OCI-LY7 (cell line): ENCODE results near the gene MMP15. TPM values are rescaled to one million over a fixed set of nuclear protein-coding genes. Genes with fewer than 3 reads are reported as not detected.
"Not testable (repeated sequence)": the region's sequence is repeated elsewhere in the genome, so short reads cannot be mapped to it uniquely, and the experiment has no call there.

Experiments used
- BruUV-seq: library from RNA; stranded (reverse); fragments of 400-500 nt; replicated peaks from 2 replicates; lab custom pipeline; 2021; lab: Mats Ljungman, UMichigan
- CTCF ChIA-PET: fragments of 300-600 bp; sonication (Branson Sonifier 250); formaldehyde crosslinking; loops from one replicate; lab custom pipeline; 2022; ENCODE audit warnings: antibody characterized with exemption; ENCODE audit not compliant: unreplicated experiment; lab: Charles Lee
- POLR2A ChIA-PET: fragments of 300-600 bp; sonication (Branson Sonifier 250); formaldehyde crosslinking; loops from one replicate; lab custom pipeline; 2022; ENCODE audit warnings: antibody characterized with exemption; lab: Charles Lee
- DNase-seq: peaks from one replicate; pipeline ENCODE4 v3.0.0-alpha.2; 2015; ENCODE audit warnings: low spot score
- H2AFZ ChIP-seq: fragments of 200-600 bp; sonication (generic), shearing (Covaris generic); 2 replicates; pipeline ENCODE4 v1.6.1; 2014; ENCODE audit warnings: mild to moderate bottlenecking, antibody characterized with exemption, low read length, moderate library complexity
- H3K27ac ChIP-seq: fragments of 200-600 bp; sonication (generic); 2 replicates; pipeline ENCODE4 v1.5.1; 2014; ENCODE audit warnings: mixed run types, low read depth, mild to moderate bottlenecking, moderate library complexity, low read length, inconsistent platforms; ENCODE audit not compliant: poor library complexity, severe bottlenecking
- H3K36me3 ChIP-seq: fragments of 200-600 bp; sonication (generic); 2 replicates; pipeline ENCODE4 v1.6.1; 2014; ENCODE audit warnings: mild to moderate bottlenecking, antibody characterized with exemption, low read length, moderate library complexity, mixed read lengths; ENCODE audit not compliant: insufficient read depth
- H3K4me1 ChIP-seq: fragments of 200-600 bp; sonication (generic); 2 replicates; pipeline ENCODE4 v1.5.1; 2014; ENCODE audit warnings: mild to moderate bottlenecking, low read length; ENCODE audit not compliant: insufficient read depth, poor library complexity, severe bottlenecking
- H3K4me2 ChIP-seq: fragments of 200-600 bp; sonication (generic); 2 replicates; pipeline ENCODE4 v1.6.1; 2014; ENCODE audit warnings: mild to moderate bottlenecking, low read length
- H3K4me3 ChIP-seq: fragments of 200-600 bp; sonication (generic); 2 replicates; pipeline ENCODE4 v1.5.1; 2014; ENCODE audit warnings: mild to moderate bottlenecking, low read depth, low read length; ENCODE audit not compliant: poor library complexity, severe bottlenecking
- H3K79me2 ChIP-seq: fragments of 200-600 bp; sonication (generic); 2 replicates; pipeline ENCODE4 v1.6.1; 2016; ENCODE audit warnings: low read depth, mild to moderate bottlenecking, low read length, moderate library complexity, mixed read lengths; ENCODE audit not compliant: insufficient read depth
- H3K9me2 ChIP-seq: fragments of 200-600 bp; sonication (generic); 2 replicates; pipeline ENCODE4 v1.6.1; 2016; ENCODE audit warnings: mild to moderate bottlenecking, low read length, mixed read lengths; ENCODE audit not compliant: insufficient read depth
- H3K9me3 ChIP-seq: fragments of 200-600 bp; sonication (generic); 2 replicates; pipeline ENCODE4 v1.6.1; 2014; ENCODE audit warnings: mild to moderate bottlenecking, mixed run types, low read length, mixed read lengths
- H4K20me1 ChIP-seq: fragments of 200-600 bp; sonication (generic); 2 replicates; pipeline ENCODE4 v1.6.1; 2014; ENCODE audit warnings: mild to moderate bottlenecking, antibody characterized with exemption, low read length, moderate library complexity, mixed read lengths; ENCODE audit not compliant: insufficient read depth
- CTCF ChIP-seq: fragments of 200-600 bp; sonication (generic); conservative IDR thresholded peaks from 2 replicates; pipeline ENCODE4 v1.5.1; 2014; ENCODE audit warnings: mild to moderate bottlenecking, antibody characterized with exemption, low read length, moderate library complexity, mixed read lengths
- EZH2phosphoT487 ChIP-seq: fragments of 200-600 bp; sonication (generic); IDR thresholded peaks from 2 replicates; pipeline ENCODE4 v1.6.1; 2018; ENCODE audit warnings: low read depth, borderline replicate concordance, mild to moderate bottlenecking, mixed run types, antibody characterized with exemption, low read length, moderate library complexity, mixed read lengths
- intact Hi-C: fragments of 100-400 bp; cut with micrococcal nuclease; formaldehyde crosslinking; loops from one replicate; pipeline ENCODE4 v1.10.0; 2022; ENCODE audit not compliant: unreplicated experiment
- total RNA-seq, 2 experiments: library from RNA; depleted of rRNA in 1 of 2; stranded (reverse); fragments of >200 nt in 1 of 2; shearing (Covaris generic) in 1 of 2; gene quantifications; 2 replicates each; pipeline ENCODE4 v1.2.3, GENCODE V29; 2014 to 2022

MMP15 gene
- total RNA-seq, 2 experiments from 2014 or later: 0.21 TPM; not detected in 1

- no peaks in the 10 kb centered on the region for H3K79me2 ChIP-seq
- H3K27ac ChIP-seq: no peak overlapping the region
- no peaks in the 10 kb centered on the region for H3K9me2 ChIP-seq
- H3K4me1 ChIP-seq: peaks cover 9% of the 10 kb centered on the region
- TF ChIP-seq CTCF (no peak), EZH2phosphoT487 (no peak)
- ChIA-PET POLR2A (interaction anchor here (0.6 kb wide), 1 partner anchor 68 kb away, joined by 3 read pairs; no protein-coding TSS in a partner anchor), CTCF (no interaction called here)
- no peaks in the 10 kb centered on the region for H4K20me1 ChIP-seq
- H3K36me3 ChIP-seq: no peaks in the 10 kb centered on the region
- BruUV-seq: no TSS peak
- H2AFZ ChIP-seq: no peak overlapping the region
- H3K9me3 ChIP-seq: no peaks in the 10 kb centered on the region
- no peak overlapping the region for H3K4me3 ChIP-seq
- intact Hi-C loops: no loop called here
- DNase-seq: no peak
- no peak overlapping the region for H3K4me2 ChIP-seq
Measured at GRCh38 chr16:58077796-58078195, 52.2 kb downstream of the MMP15 start.

GRCh38 chr16:58080657-58081056 lies 55.1 kb downstream of the MMP15 start:
- H3K27ac ChIP-seq, H4K20me1 ChIP-seq, DNase-seq, H3K9me2 ChIP-seq, H3K4me2 ChIP-seq, H3K9me3 ChIP-seq, H3K79me2 ChIP-seq, H3K36me3 ChIP-seq, BruUV-seq, H2AFZ ChIP-seq, CTCF ChIA-PET, H3K4me3 ChIP-seq, intact Hi-C loops, H3K4me1 ChIP-seq: not testable (repeated sequence)
- POLR2A ChIA-PET: interaction anchor here (0.7 kb wide), 1 partner anchor 1264 kb away, joined by 3 read pairs; no protein-coding TSS in a partner anchor

- Histone ChIP-seq H3K79me2 (no peaks in the 10 kb centered on the region), H3K4me2 (no peak overlapping the region), H3K27ac (no peak overlapping the region), H3K9me2 (no peaks in the 10 kb centered on the region), H3K4me1 (peaks cover 9% of the 10 kb centered on the region), H3K36me3 (no peaks in the 10 kb centered on the region), H3K9me3 (no peaks in the 10 kb centered on the region), H4K20me1 (no peaks in the 10 kb centered on the region), H3K4me3 (no peak overlapping the region), H2AFZ (no peak overlapping the region)
- POLR2A ChIA-PET: interaction anchor here (0.6 to 0.9 kb wide), 2 partner anchors 8 to 46 kb away, joined by 3 read pairs; no protein-coding TSS in a partner anchor
- no TSS peak for BruUV-seq
- intact Hi-C loops: no loop called here
- no peak for DNase-seq
- CTCF ChIA-PET: no interaction called here
- no peak for TF ChIP-seq CTCF
Measured at GRCh38 chr16:58082381-58082780, 56.8 kb downstream of the MMP15 start.
